OCI-LY7 (cell line): ENCODE measurements around the gene TAB2. TPM values are rescaled to one million over a fixed set of nuclear protein-coding genes. Genes with fewer than 3 reads are reported as not detected.

Experiments used
- BruUV-seq: library from RNA; stranded (reverse); fragments of 400-500 nt; replicated peaks from 2 replicates; lab custom pipeline; 2021; lab: Mats Ljungman, UMichigan
- CTCF ChIA-PET: fragments of 300-600 bp; sonication (Branson Sonifier 250); formaldehyde crosslinking; loops from one replicate; lab custom pipeline; 2022; ENCODE audit warnings: antibody characterized with exemption; ENCODE audit not compliant: unreplicated experiment; lab: Charles Lee
- POLR2A ChIA-PET: fragments of 300-600 bp; sonication (Branson Sonifier 250); formaldehyde crosslinking; loops from one replicate; lab custom pipeline; 2022; ENCODE audit warnings: antibody characterized with exemption; lab: Charles Lee
- DNase-seq: peaks from one replicate; pipeline ENCODE4 v3.0.0-alpha.2; 2015; ENCODE audit warnings: low spot score
- H2AFZ ChIP-seq: fragments of 200-600 bp; sonication (generic), shearing (Covaris generic); 2 replicates; pipeline ENCODE4 v1.6.1; 2014; ENCODE audit warnings: mild to moderate bottlenecking, antibody characterized with exemption, low read length, moderate library complexity
- H3K27ac ChIP-seq: fragments of 200-600 bp; sonication (generic); 2 replicates; pipeline ENCODE4 v1.5.1; 2014; ENCODE audit warnings: mixed run types, low read depth, mild to moderate bottlenecking, moderate library complexity, low read length, inconsistent platforms; ENCODE audit not compliant: poor library complexity, severe bottlenecking
- H3K36me3 ChIP-seq: fragments of 200-600 bp; sonication (generic); 2 replicates; pipeline ENCODE4 v1.6.1; 2014; ENCODE audit warnings: mild to moderate bottlenecking, antibody characterized with exemption, low read length, moderate library complexity, mixed read lengths; ENCODE audit not compliant: insufficient read depth
- H3K4me1 ChIP-seq: fragments of 200-600 bp; sonication (generic); 2 replicates; pipeline ENCODE4 v1.5.1; 2014; ENCODE audit warnings: mild to moderate bottlenecking, low read length; ENCODE audit not compliant: insufficient read depth, poor library complexity, severe bottlenecking
- H3K4me2 ChIP-seq: fragments of 200-600 bp; sonication (generic); 2 replicates; pipeline ENCODE4 v1.6.1; 2014; ENCODE audit warnings: mild to moderate bottlenecking, low read length
- H3K4me3 ChIP-seq: fragments of 200-600 bp; sonication (generic); 2 replicates; pipeline ENCODE4 v1.5.1; 2014; ENCODE audit warnings: mild to moderate bottlenecking, low read depth, low read length; ENCODE audit not compliant: poor library complexity, severe bottlenecking
- H3K79me2 ChIP-seq: fragments of 200-600 bp; sonication (generic); 2 replicates; pipeline ENCODE4 v1.6.1; 2016; ENCODE audit warnings: low read depth, mild to moderate bottlenecking, low read length, moderate library complexity, mixed read lengths; ENCODE audit not compliant: insufficient read depth
- H3K9me2 ChIP-seq: fragments of 200-600 bp; sonication (generic); 2 replicates; pipeline ENCODE4 v1.6.1; 2016; ENCODE audit warnings: mild to moderate bottlenecking, low read length, mixed read lengths; ENCODE audit not compliant: insufficient read depth
- H3K9me3 ChIP-seq: fragments of 200-600 bp; sonication (generic); 2 replicates; pipeline ENCODE4 v1.6.1; 2014; ENCODE audit warnings: mild to moderate bottlenecking, mixed run types, low read length, mixed read lengths
- H4K20me1 ChIP-seq: fragments of 200-600 bp; sonication (generic); 2 replicates; pipeline ENCODE4 v1.6.1; 2014; ENCODE audit warnings: mild to moderate bottlenecking, antibody characterized with exemption, low read length, moderate library complexity, mixed read lengths; ENCODE audit not compliant: insufficient read depth
- CTCF ChIP-seq: fragments of 200-600 bp; sonication (generic); conservative IDR thresholded peaks from 2 replicates; pipeline ENCODE4 v1.5.1; 2014; ENCODE audit warnings: mild to moderate bottlenecking, antibody characterized with exemption, low read length, moderate library complexity, mixed read lengths
- EZH2phosphoT487 ChIP-seq: fragments of 200-600 bp; sonication (generic); IDR thresholded peaks from 2 replicates; pipeline ENCODE4 v1.6.1; 2018; ENCODE audit warnings: low read depth, borderline replicate concordance, mild to moderate bottlenecking, mixed run types, antibody characterized with exemption, low read length, moderate library complexity, mixed read lengths
- intact Hi-C: fragments of 100-400 bp; cut with micrococcal nuclease; formaldehyde crosslinking; loops from one replicate; pipeline ENCODE4 v1.10.0; 2022; ENCODE audit not compliant: unreplicated experiment
- total RNA-seq, 2 experiments: library from RNA; depleted of rRNA in 1 of 2; stranded (reverse); fragments of >200 nt in 1 of 2; shearing (Covaris generic) in 1 of 2; gene quantifications; 2 replicates each; pipeline ENCODE4 v1.2.3, GENCODE V29; 2014 to 2022

The TAB2 gene
- total RNA-seq, 2 experiments from 2014 or later: 17.3 to 35.8 TPM

GRCh38 chr6:149440735-149441671 lies 123.5 kb downstream of the TAB2 start:
- H3K4me1 ChIP-seq: no peaks in the 10 kb centered on the region
- no peaks in the 10 kb centered on the region for H3K9me2 ChIP-seq
- no peak overlapping the region for H3K4me2 ChIP-seq

GRCh38 chr6:149441740-149442139 lies 124.2 kb downstream of the TAB2 start:
- H2AFZ ChIP-seq: no peak overlapping the region
- TF ChIP-seq EZH2phosphoT487 (no peak), CTCF (no peak)
- no peak overlapping the region for H3K4me3 ChIP-seq
- H4K20me1 ChIP-seq: no peaks in the 10 kb centered on the region
- H3K4me2 ChIP-seq: no peak overlapping the region
- no peak for DNase-seq
- H3K79me2 ChIP-seq: no peaks in the 10 kb centered on the region
- no peak overlapping the region for H3K27ac ChIP-seq
- ChIA-PET POLR2A (no interaction called here), CTCF (interaction anchor here (1.3 kb wide), 1 partner anchor 9 kb away, joined by 4 read pairs; no protein-coding TSS in a partner anchor)
- peaks cover 3% of the 10 kb centered on the region; the same call in 1 of the 2 replicates for H3K36me3 ChIP-seq
- intact Hi-C loops: no loop called here
- no peaks in the 10 kb centered on the region for H3K4me1 ChIP-seq
- H3K9me3 ChIP-seq: no peaks in the 10 kb centered on the region
- BruUV-seq: no TSS peak
- no peaks in the 10 kb centered on the region for H3K9me2 ChIP-seq

More at GRCh38 chr6:149440735-149441671, 123.5 kb downstream of the TAB2 start:
- H3K9me3 ChIP-seq: no peaks in the 10 kb centered on the region
- TF ChIP-seq CTCF: no peak
- no peak for TF ChIP-seq EZH2phosphoT487
- no peak overlapping the region for H3K4me3 ChIP-seq
- ChIA-PET POLR2A (interaction anchor here (1.1 kb wide), 1 partner anchor 147 kb away, joined by 4 read pairs; no protein-coding TSS in a partner anchor), CTCF (interaction anchor here (1.3 kb wide), 1 partner anchor 9 kb away, joined by 4 read pairs; no protein-coding TSS in a partner anchor)
- DNase-seq: no peak
- peaks cover 3% of the 10 kb centered on the region; the same call in 1 of the 2 replicates for H3K36me3 ChIP-seq
- no peaks in the 10 kb centered on the region for H4K20me1 ChIP-seq
- BruUV-seq: no TSS peak
- no peak overlapping the region for H3K27ac ChIP-seq
- intact Hi-C loops: no loop called here
- H3K79me2 ChIP-seq: no peaks in the 10 kb centered on the region
- H2AFZ ChIP-seq: no peak overlapping the region
